Stimulated activated CD4-positive, alpha-beta T cell treated with anti-CD3 and anti-CD28 coated beads, Interleukin-4, amount 100 ng/mL, for 4 hours (primary cell): ENCODE measurements around the gene CDC73.

ENCODE experiments used
- DNase-seq, 2 experiments: peaks; one replicate each; pipeline ENCODE4 v3.0.0-alpha.2; 2020

Gene CDC73

DNA sequence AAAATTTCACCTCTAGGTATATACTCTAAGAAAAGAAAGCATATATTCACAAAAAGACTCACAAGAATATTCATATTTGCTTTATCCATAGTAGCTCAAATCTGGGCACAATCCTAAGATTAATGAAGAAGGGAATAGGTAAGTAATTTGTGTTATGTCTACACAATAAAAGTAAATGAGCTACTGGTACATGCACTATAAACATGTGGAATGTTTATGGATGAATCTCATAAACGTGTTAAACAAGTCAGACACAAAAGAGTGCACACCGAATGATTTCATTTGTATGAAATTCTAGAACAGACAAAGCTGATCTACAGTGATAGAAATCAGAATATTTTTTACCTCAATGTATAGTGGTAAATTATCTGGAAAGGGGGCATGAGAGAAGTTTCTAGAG is 179.9 kb downstream of the CDC73 start:
- DNase-seq, result no peak

DNA sequence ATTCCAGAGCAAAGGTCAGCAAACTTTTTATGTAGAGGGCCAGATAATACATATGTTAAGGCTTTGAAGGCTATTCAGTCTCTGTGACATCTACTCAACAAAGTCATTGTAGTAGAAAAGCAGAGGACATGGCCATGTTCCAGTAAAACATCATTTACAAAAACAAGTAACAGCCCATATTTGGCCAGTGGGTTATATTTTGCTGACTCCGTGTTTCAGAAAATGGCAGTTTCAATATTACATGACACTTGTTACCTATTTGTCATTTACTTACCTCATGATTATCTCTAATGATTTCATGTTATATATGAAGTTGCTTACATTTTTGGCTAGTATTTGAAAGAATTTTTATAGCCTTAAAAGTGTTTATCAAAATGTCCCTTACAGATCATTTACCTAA is 182.0 kb downstream of the CDC73 start:
- DNase-seq, result no peak
